ENCODE results near the gene KLK1.
"Not testable (repeated sequence)": the region's sequence is repeated elsewhere in the genome, so short reads cannot be mapped to it uniquely, and the experiment has no call there.

Gene KLK1

DNA sequence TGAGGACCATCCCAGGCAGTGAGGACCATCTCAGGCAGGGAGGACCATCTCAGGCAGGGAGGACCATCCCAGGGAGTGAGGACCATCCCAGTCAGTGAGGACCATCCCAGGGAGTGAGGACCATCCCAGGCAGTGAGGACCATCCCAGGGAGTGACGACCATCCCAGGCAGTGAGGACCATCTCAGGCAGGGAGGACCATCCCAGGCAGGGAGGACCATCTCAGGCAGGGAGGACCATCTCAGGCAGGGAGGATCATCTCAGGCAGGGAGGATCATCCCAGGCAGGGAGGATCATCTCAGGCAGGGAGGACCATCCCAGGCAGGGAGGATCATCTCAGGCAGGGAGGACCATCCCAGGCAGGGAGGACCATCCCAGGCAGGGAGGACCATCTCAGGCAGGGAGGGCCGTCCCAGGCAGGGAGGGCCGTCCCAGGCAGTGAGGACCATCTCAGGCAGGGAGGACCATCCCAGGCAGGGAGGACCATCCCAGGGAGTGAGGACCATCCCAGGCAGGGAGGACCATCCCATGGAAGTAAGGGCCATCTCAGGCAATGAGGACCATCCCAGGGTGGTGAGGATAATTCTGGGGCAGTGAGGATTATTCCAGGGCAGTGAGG lies 11.9 kb downstream of the KLK1 start:
- not testable (repeated sequence) for H3K4me1 ChIP-seq (ENCODE audit: control insufficient read depth, insufficient read depth, low read length); H3K9me3 ChIP-seq (ENCODE audit: control insufficient read depth, insufficient read depth, low read depth, low read length); H3K27ac ChIP-seq (ENCODE audit: low read depth, low read length); H3K9ac ChIP-seq (ENCODE audit: low read length); H3K36me3 ChIP-seq (ENCODE audit: control insufficient read depth, insufficient read depth, low read length); H3K4me3 ChIP-seq (ENCODE audit: low read depth, low read length)
- H3K27me3 ChIP-seq (ENCODE audit: control insufficient read depth, insufficient read depth, low read length) = peaks cover 66% of the 10 kb centered on the region

DNA sequence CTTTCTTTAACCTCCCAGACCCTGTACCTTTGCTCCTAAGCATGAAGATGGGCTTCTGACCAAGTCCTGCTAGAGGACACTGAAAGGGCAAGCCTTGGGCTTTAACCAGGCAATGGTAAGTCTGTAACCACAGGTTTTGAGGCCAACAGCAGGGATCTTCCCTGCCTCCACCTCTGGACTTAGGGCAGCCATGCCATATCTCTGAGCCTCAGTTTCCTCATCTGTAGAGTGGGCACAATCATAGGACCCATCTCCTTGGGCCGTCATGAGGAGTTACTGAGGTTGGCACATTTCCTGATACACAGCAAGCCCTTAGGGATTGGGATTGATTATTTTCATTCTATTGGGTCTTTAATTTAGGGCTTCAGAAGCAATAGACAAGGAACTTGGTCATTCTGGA lies 14.7 kb downstream of the KLK1 start:
- Histone ChIP-seq H3K4me3 (ENCODE audit: low read depth, low read length) (no peak overlapping the region), H3K36me3 (ENCODE audit: control insufficient read depth, insufficient read depth, low read length) (0 out of 2 replicates have a peak, but pooled peaks cover 2% of the 10 kb centered on the region), H3K9ac (ENCODE audit: low read length) (no peak overlapping the region), H3K9me3 (ENCODE audit: control insufficient read depth, insufficient read depth, low read depth, low read length) (no peaks in the 10 kb centered on the region), H3K27ac (ENCODE audit: low read depth, low read length) (no peak overlapping the region), H3K4me1 (ENCODE audit: control insufficient read depth, insufficient read depth, low read length) (no peaks in the 10 kb centered on the region), H3K27me3 (ENCODE audit: control insufficient read depth, insufficient read depth, low read length) (peaks cover 42% of the 10 kb centered on the region)

DNA sequence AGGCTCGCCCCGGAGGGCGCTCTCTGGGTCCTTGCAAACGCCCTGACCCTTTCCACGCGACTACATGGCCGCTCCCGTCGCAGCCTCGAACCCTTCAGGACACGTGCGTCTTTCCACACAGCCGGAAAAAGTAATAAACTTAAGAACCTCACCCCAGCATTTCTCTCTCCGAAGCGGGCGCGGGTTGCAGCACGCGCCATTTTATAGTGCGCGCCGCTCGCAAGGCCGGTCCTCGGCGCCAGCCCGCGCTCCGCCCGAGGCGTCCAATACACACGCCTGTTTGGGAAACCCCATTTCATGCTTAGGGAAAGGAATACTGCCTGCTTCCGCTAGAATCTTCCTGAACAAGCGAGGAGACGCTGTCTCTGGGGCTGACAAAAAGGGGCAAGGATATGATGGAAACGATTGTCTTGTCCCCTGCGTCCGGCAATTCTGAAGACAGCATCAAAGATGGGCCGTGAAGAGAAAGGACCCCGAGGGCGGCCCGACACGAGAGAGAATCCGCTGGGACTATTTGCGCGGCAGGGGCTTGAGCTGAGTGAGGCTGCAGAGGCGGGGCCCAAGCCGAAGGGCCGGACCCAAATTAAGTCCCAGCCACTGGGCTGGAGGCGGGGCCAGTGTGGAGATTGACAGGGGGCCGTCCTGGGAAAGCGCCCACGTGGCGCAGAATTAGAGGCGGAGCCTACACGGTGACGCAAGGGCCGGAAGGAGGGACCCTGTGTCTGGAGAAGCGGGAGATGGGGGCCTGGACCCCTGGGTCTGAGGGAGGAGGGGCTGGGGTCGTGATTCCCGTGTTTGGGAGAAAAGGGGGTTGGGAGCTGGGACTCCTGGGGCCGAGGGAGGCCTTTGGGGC lies 18.9 kb downstream of the KLK1 start:
- Histone ChIP-seq H3K27ac (ENCODE audit: low read depth, low read length) (peak overlapping the region; percentile 99), H3K4me3 (ENCODE audit: low read depth, low read length) (peak overlapping the region; percentile 98), H3K36me3 (ENCODE audit: control insufficient read depth, insufficient read depth, low read length) (peaks cover 38% of the 10 kb centered on the region), H3K27me3 (ENCODE audit: control insufficient read depth, insufficient read depth, low read length) (peaks cover 10% of the 10 kb centered on the region), H3K4me1 (ENCODE audit: control insufficient read depth, insufficient read depth, low read length) (peaks cover 10% of the 10 kb centered on the region), H3K9ac (ENCODE audit: low read length) (peak overlapping the region; percentile 98), H3K9me3 (ENCODE audit: control insufficient read depth, insufficient read depth, low read depth, low read length) (no peaks in the 10 kb centered on the region)

GRCh38 chr19:50803633-50804419 lies 19.8 kb downstream of the KLK1 start:
- peaks cover 10% of the 10 kb centered on the region for H3K4me1 ChIP-seq (ENCODE audit: control insufficient read depth, insufficient read depth, low read length)
- H3K27me3 ChIP-seq (ENCODE audit: control insufficient read depth, insufficient read depth, low read length) = peaks cover 7% of the 10 kb centered on the region
- H3K9me3 ChIP-seq (ENCODE audit: control insufficient read depth, insufficient read depth, low read depth, low read length) = no peaks in the 10 kb centered on the region
- H3K36me3 ChIP-seq (ENCODE audit: control insufficient read depth, insufficient read depth, low read length) = peaks cover 46% of the 10 kb centered on the region
- H3K27ac ChIP-seq (ENCODE audit: low read depth, low read length) = peak overlapping the region; percentile 99
- H3K4me3 ChIP-seq (ENCODE audit: low read depth, low read length) = peak overlapping the region; percentile 98
- peak overlapping the region; percentile 98 for H3K9ac ChIP-seq (ENCODE audit: low read length)

GRCh38 chr19:50801107-50801506 lies 22.5 kb downstream of the KLK1 start:
- H3K36me3 ChIP-seq (ENCODE audit: control insufficient read depth, insufficient read depth, low read length) = peaks cover 72% of the 10 kb centered on the region
- H3K9ac ChIP-seq (ENCODE audit: low read length) = no peak overlapping the region
- peaks cover 10% of the 10 kb centered on the region for H3K4me1 ChIP-seq (ENCODE audit: control insufficient read depth, insufficient read depth, low read length)

DNA sequence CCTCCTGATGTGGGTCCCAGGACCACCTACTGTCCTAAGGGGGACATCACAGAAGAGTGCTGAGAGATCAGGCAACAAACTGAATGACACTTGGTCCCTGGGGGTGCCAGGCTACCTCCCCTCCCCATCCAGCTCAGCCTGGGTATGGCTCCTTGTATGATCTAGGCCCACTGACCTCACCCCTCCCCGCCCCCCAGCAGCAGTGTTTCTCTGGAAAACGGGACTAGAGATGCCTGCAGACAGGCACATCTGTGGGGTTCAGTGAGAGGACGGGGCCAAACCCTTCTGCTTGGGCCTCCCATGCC lies 24.1 kb downstream of the KLK1 start:
- no peak overlapping the region for H3K27ac ChIP-seq (ENCODE audit: low read depth, low read length)

More at GRCh38 chr19:50801107-50801506, 22.5 kb downstream of the KLK1 start:
- Histone ChIP-seq H3K27ac (ENCODE audit: low read depth, low read length) (no peak overlapping the region), H3K9me3 (ENCODE audit: control insufficient read depth, insufficient read depth, low read depth, low read length) (no peaks in the 10 kb centered on the region), H3K4me3 (ENCODE audit: low read depth, low read length) (no peak overlapping the region), H3K27me3 (ENCODE audit: control insufficient read depth, insufficient read depth, low read length) (no peaks in the 10 kb centered on the region)

DNA sequence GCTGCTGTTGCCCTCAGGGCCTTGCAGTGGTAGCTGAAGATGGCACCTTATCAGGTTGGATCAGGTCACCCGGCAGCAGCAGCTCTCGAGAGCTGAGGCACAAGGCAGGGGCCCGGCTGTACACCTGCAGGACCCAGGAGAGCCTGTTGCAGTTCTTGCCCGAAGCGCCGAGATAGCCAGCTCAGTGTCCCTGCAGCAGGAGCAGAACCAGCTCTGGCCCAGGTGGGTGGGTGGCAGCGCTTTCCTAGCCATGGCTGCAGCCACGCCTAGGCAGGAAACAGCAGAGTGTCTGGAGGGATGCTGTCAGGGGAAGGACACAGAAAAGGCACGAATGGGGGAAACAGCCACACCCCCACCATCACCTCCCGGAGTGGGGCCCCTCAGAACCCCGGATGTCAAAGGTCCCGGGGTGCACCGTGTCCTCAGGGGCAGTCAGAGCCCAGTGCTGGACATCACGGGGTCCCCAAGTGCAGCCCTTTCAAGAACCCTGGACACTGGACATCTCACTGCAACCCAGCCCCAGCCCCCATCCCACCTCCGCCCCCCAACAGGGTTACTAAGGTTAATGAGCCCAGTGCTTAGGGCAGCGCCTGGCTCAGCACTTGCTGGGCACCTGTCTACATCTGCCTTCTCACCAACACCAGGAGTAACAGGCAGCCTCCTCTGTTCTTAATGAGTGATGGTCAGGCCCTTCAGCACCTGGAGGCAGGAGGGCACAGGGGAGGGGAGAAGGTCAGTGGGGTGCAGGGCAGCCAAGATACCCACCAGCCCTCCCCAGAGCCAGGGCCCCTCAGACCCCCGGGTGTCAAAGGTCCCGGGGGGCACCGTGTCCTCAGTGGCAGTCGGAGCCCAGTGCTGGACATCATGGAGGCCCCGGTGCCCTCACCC lies 24.7 kb downstream of the KLK1 start:
- Histone ChIP-seq H3K9ac (ENCODE audit: low read length) (no peak overlapping the region), H3K36me3 (ENCODE audit: control insufficient read depth, insufficient read depth, low read length) (peaks cover 79% of the 10 kb centered on the region), H3K27ac (ENCODE audit: low read depth, low read length) (no peak overlapping the region), H3K9me3 (ENCODE audit: control insufficient read depth, insufficient read depth, low read depth, low read length) (no peaks in the 10 kb centered on the region), H3K27me3 (ENCODE audit: control insufficient read depth, insufficient read depth, low read length) (no peaks in the 10 kb centered on the region), H3K4me3 (ENCODE audit: low read depth, low read length) (no peak overlapping the region), H3K4me1 (ENCODE audit: control insufficient read depth, insufficient read depth, low read length) (peaks cover 18% of the 10 kb centered on the region)

More for the DNA sequence above, 24.1 kb downstream of the KLK1 start:
- peaks cover 81% of the 10 kb centered on the region for H3K36me3 ChIP-seq (ENCODE audit: control insufficient read depth, insufficient read depth, low read length)
- H3K27me3 ChIP-seq (ENCODE audit: control insufficient read depth, insufficient read depth, low read length) = no peaks in the 10 kb centered on the region
- peaks cover 16% of the 10 kb centered on the region for H3K4me1 ChIP-seq (ENCODE audit: control insufficient read depth, insufficient read depth, low read length)
- H3K9ac ChIP-seq (ENCODE audit: low read length) = no peak overlapping the region
- H3K4me3 ChIP-seq (ENCODE audit: low read depth, low read length) = no peak overlapping the region
- no peaks in the 10 kb centered on the region for H3K9me3 ChIP-seq (ENCODE audit: control insufficient read depth, insufficient read depth, low read depth, low read length)

DNA sequence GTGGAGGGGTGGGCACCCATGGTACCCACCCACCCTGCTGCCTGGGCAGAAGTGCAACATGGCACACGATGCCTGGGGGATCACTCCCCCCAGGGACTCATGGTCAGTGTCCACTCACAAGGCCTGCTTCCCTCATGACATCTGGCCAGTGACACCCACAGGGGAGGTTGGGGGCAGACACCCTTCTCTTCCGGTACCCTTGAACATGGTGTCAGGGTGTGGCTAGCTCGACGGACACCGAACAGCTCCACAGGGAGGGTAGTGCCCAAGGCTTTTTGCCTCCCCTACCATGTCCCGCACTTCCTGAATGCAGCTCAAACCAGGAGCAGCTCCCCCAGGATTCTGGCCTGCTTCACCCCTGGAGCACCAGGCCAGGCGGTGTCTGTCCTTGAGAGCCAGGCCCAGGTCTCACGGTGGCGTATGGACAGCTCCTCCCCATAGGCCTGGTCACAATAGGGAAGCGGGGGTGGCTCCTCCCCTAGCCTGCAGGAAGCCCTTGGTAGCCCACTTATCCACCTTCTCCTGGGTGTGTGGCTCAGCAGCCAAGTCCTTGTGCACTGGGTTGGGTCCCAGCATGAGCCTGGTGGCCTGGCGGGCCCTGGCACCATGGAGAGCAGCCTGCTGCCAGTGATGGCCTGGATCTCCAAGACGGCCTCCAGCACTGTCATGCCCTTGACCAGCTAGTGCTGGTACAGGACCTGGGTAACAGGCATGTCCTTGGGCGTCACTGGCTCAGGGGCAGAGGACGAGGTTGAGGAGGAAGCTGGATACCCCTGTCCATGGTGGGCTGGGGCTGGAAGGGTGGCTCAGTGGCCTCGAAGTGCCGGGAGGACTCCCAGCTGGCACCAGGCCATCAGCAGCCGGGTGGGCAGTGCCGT lies 25.6 kb downstream of the KLK1 start:
- Histone ChIP-seq H3K27ac (ENCODE audit: low read depth, low read length) (no peak overlapping the region), H3K9me3 (ENCODE audit: control insufficient read depth, insufficient read depth, low read depth, low read length) (no peaks in the 10 kb centered on the region), H3K4me3 (ENCODE audit: low read depth, low read length) (no peak overlapping the region), H3K36me3 (ENCODE audit: control insufficient read depth, insufficient read depth, low read length) (peaks cover 73% of the 10 kb centered on the region), H3K27me3 (ENCODE audit: control insufficient read depth, insufficient read depth, low read length) (no peaks in the 10 kb centered on the region), H3K9ac (ENCODE audit: low read length) (no peak overlapping the region), H3K4me1 (ENCODE audit: control insufficient read depth, insufficient read depth, low read length) (peaks cover 18% of the 10 kb centered on the region)

- no peaks in the 10 kb centered on the region for H3K9me3 ChIP-seq (ENCODE audit: control insufficient read depth, insufficient read depth, low read depth, low read length)
- H3K4me1 ChIP-seq (ENCODE audit: control insufficient read depth, insufficient read depth, low read length) = peaks cover 12% of the 10 kb centered on the region; the same call in 1 of the 2 replicates
- H3K27me3 ChIP-seq (ENCODE audit: control insufficient read depth, insufficient read depth, low read length) = no peaks in the 10 kb centered on the region
- H3K9ac ChIP-seq (ENCODE audit: low read length) = no peak overlapping the region
- H3K27ac ChIP-seq (ENCODE audit: low read depth, low read length) = no peak overlapping the region
- peaks cover 67% of the 10 kb centered on the region for H3K36me3 ChIP-seq (ENCODE audit: control insufficient read depth, insufficient read depth, low read length)
- H3K4me3 ChIP-seq (ENCODE audit: low read depth, low read length) = no peak overlapping the region
Measured at GRCh38 chr19:50797429-50797780, 26.2 kb downstream of the KLK1 start.

Data from HUES6 (cell line).